Pulmonary artery endothelial cell (primary cell): ENCODE results near the gene CFAP58. TPM values are rescaled to one million over a fixed set of nuclear protein-coding genes. Genes with fewer than 3 reads are reported as not detected.
"Not testable (repeated sequence)": the region's sequence is repeated elsewhere in the genome, so short reads cannot be mapped to it uniquely, and the experiment has no call there.

ENCODE experiments used
- DNase-seq: peaks from one replicate; pipeline ENCODE4 v3.0.0-alpha.2; 2011; ENCODE audit warnings: low read depth, low spot score
- total RNA-seq: library from RNA; depleted of rRNA; stranded (reverse); fragments of >200 nt; gene quantifications from 2 replicates; pipeline ENCODE4 v1.2.3, GENCODE V29; 2014

The CFAP58 gene
- total RNA-seq, 1 donor from 2014 or later = 0.46 TPM

GRCh38 chr10:104434601-104435000 lies 81.0 kb downstream of the CFAP58 start:
- DNase-seq = no peak

DNA sequence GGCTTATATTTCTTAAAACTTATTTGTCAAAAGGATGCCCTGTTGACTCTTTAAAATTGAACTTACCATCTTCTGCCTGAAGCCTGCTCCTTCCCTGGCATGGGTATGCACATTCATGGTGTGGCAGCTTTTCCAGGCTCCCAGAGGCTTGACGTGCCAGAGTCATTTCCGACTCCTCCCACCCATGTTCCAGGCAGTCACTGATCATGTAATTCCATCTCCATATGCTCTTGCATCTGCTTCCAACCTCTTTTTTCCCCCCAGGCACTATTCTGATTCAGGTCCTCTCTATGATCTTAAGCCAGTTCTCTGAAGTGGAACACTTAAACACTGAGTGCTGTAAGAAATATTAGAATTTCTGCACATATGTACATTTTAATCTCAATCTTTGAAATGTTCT lies 82.2 kb downstream of the CFAP58 start:
- no peak for DNase-seq

DNA sequence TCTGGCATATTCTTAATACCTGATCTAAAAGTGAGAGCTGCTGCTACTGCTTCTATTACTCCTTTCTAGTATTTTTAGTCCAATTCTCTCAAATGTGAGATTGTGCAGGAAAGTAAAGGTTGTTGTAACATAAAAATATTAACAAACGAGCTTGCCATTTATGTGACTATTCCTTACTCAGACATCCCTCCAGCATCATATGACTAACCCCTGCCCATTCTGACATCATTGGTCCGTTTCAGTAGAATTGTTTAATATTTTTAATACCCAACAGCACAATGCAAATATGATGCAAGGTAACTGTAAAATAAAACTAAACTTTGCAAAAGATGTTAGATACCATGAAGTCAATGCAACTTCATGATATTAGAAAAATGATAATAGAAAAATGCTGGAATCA lies 83.6 kb downstream of the CFAP58 start:
- no peak for DNase-seq

GRCh38 chr10:104440221-104440620 lies 86.6 kb downstream of the CFAP58 start:
- DNase-seq = no peak

- no peak for DNase-seq
These were observed 87.8 kb downstream of the CFAP58 start for GRCh38 chr10:104441329-104442000.

- DNase-seq = no peak
These were observed 91.7 kb downstream of the CFAP58 start for GRCh38 chr10:104445359-104445758.

DNA sequence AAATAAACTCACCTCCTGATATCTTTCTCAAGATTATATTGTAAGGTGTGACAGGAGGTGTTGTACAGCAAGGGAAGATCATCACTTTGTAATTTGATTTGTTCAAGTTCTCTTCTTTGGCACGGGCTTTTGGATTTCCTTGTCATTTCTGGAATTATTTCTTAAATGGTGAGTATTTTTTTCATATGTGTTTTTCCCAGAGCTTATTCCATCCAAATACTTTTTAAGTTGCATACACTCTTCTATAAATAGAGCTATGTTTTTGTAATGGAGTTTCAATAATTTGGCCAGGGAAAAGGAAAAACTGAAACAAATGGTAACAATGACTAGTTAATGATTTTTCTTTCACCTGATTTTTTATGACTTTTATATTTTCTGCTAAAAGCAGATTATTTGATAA lies 92.5 kb downstream of the CFAP58 start:
- no peak for DNase-seq

DNA sequence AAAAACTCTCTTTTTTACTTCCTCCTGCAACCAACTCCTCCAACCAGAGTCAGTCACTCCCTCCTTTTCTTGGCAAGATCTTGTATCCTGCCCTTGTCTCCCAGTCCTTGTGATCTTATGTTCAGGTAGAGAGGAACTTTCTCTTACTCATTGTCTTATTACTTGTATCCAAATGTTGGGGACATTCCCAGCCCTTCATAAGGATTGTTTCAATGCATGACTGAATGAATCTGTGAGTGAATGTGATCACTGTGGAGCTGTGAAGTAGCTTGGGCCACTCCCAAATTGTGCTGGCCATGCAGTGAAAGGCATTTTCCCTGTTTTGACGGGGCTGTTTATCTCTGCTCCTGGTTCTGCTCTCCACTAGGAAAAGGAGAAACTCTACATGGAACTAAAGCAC lies 93.7 kb downstream of the CFAP58 start:
- DNase-seq = no peak

- no peak for DNase-seq
These were observed 94.3 kb downstream of the CFAP58 start for GRCh38 chr10:104447906-104448305.

DNA sequence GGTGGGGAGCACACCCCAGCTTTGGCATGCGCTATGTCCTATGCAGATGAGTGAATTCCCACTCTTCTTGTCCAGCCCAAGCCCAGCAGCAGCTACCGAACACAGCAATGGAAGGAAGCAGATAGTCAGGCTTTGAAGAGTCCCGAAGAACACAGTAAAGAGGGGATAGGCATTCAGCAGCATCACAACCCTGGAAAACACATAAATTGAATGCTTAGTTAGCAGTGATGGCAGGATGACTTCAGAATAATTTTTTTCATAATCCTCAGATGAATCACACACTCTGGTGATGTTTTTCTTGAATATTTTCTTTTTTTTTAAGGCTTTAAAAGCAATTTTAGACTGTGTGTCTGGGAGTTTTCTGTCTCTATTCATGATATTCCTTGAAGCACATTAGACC lies 95.8 kb downstream of the CFAP58 start:
- DNase-seq = no peak

GRCh38 chr10:104450490-104450889 lies 96.9 kb downstream of the CFAP58 start:
- DNase-seq = no peak

DNA sequence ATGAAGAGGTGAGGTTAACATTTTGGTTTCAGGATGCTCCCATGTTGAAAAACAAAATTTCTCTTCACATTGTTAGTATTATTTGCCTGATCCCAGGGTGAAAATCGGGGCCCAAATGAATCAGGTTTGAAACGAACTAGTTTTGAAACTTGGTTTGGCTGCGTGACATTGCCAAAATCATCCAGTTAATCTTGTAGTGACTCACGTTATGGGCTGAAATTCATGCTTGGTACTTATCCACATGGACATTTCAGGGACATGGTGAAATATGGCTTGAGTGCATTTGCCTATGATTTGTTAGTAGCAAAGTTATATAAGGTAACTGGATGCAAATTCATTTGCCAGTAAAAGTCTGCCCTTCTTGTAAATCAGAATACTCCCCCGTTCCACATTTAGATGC lies 97.3 kb downstream of the CFAP58 start:
- no peak for DNase-seq

- no peak for DNase-seq
These were observed 99.3 kb downstream of the CFAP58 start for GRCh38 chr10:104452977-104453376.

DNA sequence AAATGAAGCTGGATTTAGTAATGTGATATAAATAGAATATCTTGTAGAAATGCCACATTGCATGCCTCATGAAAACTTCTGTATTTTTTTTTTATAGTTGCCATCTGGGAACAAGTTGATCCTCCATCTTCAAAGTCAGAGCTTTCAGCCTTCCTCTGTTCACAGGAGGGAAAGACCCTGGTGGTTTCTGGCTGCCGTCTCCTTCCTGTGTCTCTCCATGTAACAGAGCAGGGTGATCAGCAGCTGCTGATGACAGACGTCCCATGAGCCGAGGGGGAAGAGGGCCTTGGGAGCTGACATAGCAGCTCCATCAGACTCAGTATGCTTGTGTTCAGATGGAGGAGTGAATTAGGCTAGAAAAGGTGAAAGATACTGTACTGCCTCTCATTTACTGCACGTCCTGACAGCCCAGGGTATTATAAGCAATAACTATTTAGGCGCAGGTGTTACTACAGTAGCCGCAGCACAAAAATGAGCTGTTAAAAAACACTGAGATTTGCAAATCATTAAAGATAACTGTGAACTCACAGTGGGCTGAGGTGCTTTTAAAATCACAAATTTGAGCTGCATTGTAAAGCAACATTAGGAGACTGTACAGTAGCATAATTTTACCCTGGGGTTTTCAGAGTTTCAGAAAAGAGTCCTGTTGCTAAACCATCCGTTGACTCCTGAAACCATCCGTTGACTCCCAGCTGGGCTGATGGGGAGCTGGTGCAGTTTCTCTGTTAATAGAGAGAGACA lies 103.3 kb downstream of the CFAP58 start:
- no peak for DNase-seq

DNA sequence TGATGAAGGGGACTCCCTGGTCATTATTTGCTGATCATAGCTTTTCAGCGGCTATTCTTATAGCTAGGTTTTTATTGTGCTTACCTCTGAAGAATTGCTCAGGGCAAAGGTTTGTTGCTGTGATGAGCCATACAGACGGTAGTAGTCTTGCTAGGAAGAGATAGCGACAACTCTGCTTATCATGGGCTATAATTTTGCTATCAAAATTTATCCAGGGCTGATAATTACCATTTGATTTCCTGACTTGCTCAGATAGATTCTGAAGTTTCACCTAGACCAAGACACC lies 103.9 kb downstream of the CFAP58 start:
- DNase-seq = no peak

GRCh38 chr10:104465575-104465974 lies 111.9 kb downstream of the CFAP58 start:
- DNase-seq = not testable (repeated sequence)

GRCh38 chr10:104468818-104469217 lies 115.2 kb downstream of the CFAP58 start:
- not testable (repeated sequence) for DNase-seq

GRCh38 chr10:104472505-104472904 lies 118.9 kb downstream of the CFAP58 start:
- no peak for DNase-seq

GRCh38 chr10:104472957-104473745 lies 119.5 kb downstream of the CFAP58 start:
- no peak for DNase-seq

DNA sequence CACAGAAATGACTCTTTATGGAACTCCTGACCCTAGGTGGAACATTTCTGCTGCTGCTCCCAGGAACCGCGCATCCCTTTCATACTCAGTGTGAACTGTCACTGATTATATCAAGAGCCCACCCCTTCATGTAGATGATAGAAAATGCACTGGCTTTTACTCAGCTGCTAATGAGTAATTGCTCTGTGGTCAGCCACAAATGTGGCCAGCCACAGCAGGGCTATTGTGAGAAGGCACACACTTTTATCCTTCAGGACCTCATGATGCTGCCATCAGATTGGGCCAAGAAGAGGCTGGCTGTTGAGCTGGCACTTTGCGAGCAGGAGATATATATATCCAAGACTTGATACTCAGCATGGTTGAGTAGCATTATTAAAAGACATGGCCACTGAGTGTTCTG lies 124.7 kb downstream of the CFAP58 start:
- DNase-seq = no peak

- DNase-seq = no peak
These were observed 126.4 kb downstream of the CFAP58 start for GRCh38 chr10:104479906-104480593.

DNA sequence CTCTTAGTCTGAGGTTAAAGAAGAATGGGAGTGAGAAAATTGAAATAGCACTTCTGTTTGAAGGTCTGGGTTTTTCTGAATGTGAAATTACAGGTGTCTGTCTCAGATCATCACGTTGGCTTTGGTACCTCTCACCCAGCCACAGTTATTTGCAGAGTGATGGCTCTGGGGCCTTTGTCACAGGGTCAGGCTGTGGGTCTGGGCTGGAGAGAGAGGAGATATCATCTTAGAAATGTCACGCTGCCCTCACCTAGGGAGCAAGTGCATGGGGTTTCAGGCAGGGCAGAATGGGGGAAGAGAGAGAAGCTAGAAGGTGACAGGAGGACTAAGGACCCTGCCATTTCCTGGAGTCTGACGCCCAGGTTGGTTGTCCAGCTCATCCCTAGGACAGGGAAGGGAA lies 127.2 kb downstream of the CFAP58 start:
- DNase-seq = no peak
